Activated CD8-positive, alpha-beta memory T cell treated with anti-CD3 and anti-CD28 coated beads for 24 hours (primary cell): Measurements from ENCODE around the gene BICD1.
"Not testable (repeated sequence)": the region's sequence is repeated elsewhere in the genome, so short reads cannot be mapped to it uniquely, and the experiment has no call there.

Experiments
- DNase-seq: peaks from one replicate; pipeline ENCODE4 v3.0.0-alpha.2; 2020

BICD1 gene

GRCh38 chr12:32249777-32250176, 143.1 kb downstream of the BICD1 start:
- DNase-seq, result no peak

GRCh38 chr12:32252199-32253073, 145.8 kb downstream of the BICD1 start:
- no peak for DNase-seq

- no peak for DNase-seq
Observed at GRCh38 chr12:32253154-32253790, 146.6 kb downstream of the BICD1 start.

GRCh38 chr12:32254260-32254956, 147.8 kb downstream of the BICD1 start:
- no peak for DNase-seq

- no peak for DNase-seq
Observed at GRCh38 chr12:32255588-32255987, 148.9 kb downstream of the BICD1 start.

GRCh38 chr12:32257695-32258496, 151.2 kb downstream of the BICD1 start:
- DNase-seq, result no peak

- DNase-seq, result no peak
Observed at GRCh38 chr12:32260696-32261095, 154.0 kb downstream of the BICD1 start.

- DNase-seq, result no peak
Observed at GRCh38 chr12:32261638-32262037, 155.0 kb downstream of the BICD1 start.

GRCh38 chr12:32264961-32265360, 158.3 kb downstream of the BICD1 start:
- no peak for DNase-seq

GRCh38 chr12:32265456-32265855, 158.8 kb downstream of the BICD1 start:
- no peak for DNase-seq

- DNase-seq, result no peak
Observed at GRCh38 chr12:32265951-32266350, 159.3 kb downstream of the BICD1 start.

- no peak for DNase-seq
Observed at GRCh38 chr12:32266756-32267155, 160.1 kb downstream of the BICD1 start.

- no peak for DNase-seq
Observed at GRCh38 chr12:32270818-32271710, 164.4 kb downstream of the BICD1 start.

GRCh38 chr12:32272465-32272864, 165.8 kb downstream of the BICD1 start:
- DNase-seq, result no peak

GRCh38 chr12:32273063-32273522, 166.4 kb downstream of the BICD1 start:
- DNase-seq, result no peak

- peak; percentile 67 for DNase-seq
Observed at GRCh38 chr12:32273712-32274111, 167.1 kb downstream of the BICD1 start.

- no peak for DNase-seq
Observed at GRCh38 chr12:32274665-32275064, 168.0 kb downstream of the BICD1 start.

GRCh38 chr12:32275520-32275919, 168.9 kb downstream of the BICD1 start:
- DNase-seq, result not testable (repeated sequence)

GRCh38 chr12:32277774-32278173, 171.1 kb downstream of the BICD1 start:
- DNase-seq, result no peak

- no peak for DNase-seq
Observed at GRCh38 chr12:32281098-32281497, 174.5 kb downstream of the BICD1 start.

- DNase-seq, result no peak
Observed at GRCh38 chr12:32284561-32284960, 177.9 kb downstream of the BICD1 start.

- DNase-seq, result no peak
Observed at GRCh38 chr12:32285021-32285420, 178.4 kb downstream of the BICD1 start.
